SJSA1 (cell line): ENCODE data around the gene RABGGTA. TPM values are rescaled to one million over a fixed set of nuclear protein-coding genes. Genes with fewer than 3 reads are reported as not detected.

Experiments
- DNase-seq, 2 experiments: peaks; one replicate each; pipeline ENCODE4 v3.0.0-alpha.2; 2015 to 2020; ENCODE audit warnings: low spot score in 2 of 2, low read depth in 1 of 2
- H3K27ac ChIP-seq: fragments of 250-450 bp; sonication (Bioruptor Pico); 2 replicates; pipeline ENCODE4 v1.5.1; 2020; ENCODE audit warnings: mild to moderate bottlenecking, moderate library complexity
- H3K27me3 ChIP-seq: fragments of 250-450 bp; sonication (Bioruptor Pico); replicated peaks from 2 replicates; pipeline ENCODE4 v1.5.1; 2020; ENCODE audit warnings: mild to moderate bottlenecking, moderate library complexity
- H3K36me3 ChIP-seq: fragments of 250-450 bp; sonication (Bioruptor Pico); 2 replicates; pipeline ENCODE4 v1.5.1; 2020; ENCODE audit warnings: mild to moderate bottlenecking
- H3K4me1 ChIP-seq: fragments of 250-450 bp; sonication (Bioruptor Pico); replicated peaks from 2 replicates; pipeline ENCODE4 v1.6.1; 2021; ENCODE audit warnings: mild to moderate bottlenecking
- H3K4me3 ChIP-seq: fragments of 250-450 bp; sonication (Bioruptor Pico); 2 replicates; pipeline ENCODE4 v1.5.1; 2020; ENCODE audit warnings: mild to moderate bottlenecking
- H3K9me3 ChIP-seq: fragments of 250-450 bp; sonication (Bioruptor Pico); replicated peaks from 2 replicates; pipeline ENCODE4 v1.5.1; 2020; ENCODE audit warnings: mild to moderate bottlenecking
- total RNA-seq: library from RNA; depleted of rRNA; stranded (reverse); fragments of >200 nt; shearing (Covaris generic); gene quantifications from 2 replicates; pipeline ENCODE4 v1.2.3, GENCODE V29; 2014

Gene RABGGTA
- total RNA-seq, 1 experiment from 2014 or later = 18.0 TPM

DNA sequence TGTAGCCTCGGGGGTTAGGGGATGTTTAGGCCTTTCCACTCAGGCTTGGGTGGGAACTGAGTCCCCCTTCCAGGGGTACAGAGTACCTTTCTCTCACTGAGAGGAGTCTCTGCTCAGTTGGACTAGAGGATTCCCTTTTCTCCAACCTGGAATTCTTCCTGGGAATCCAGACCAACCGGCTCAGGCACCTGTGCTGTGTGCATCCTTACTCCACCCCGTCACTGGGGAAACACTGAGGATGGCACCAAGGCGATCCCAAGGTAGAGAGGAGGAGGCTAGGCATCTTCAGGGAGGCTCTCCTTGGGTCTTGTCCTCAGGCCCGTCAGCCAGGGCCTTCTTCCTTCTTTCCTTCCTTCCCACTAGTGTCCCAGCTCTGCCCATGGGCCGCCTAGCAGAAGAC lies 7.5 kb downstream of the RABGGTA start:
- H3K4me1 ChIP-seq = peaks cover 7% of the 10 kb centered on the region
- no peak for DNase-seq
- no peaks in the 10 kb centered on the region for H3K9me3 ChIP-seq
- H3K4me3 ChIP-seq = no peak overlapping the region
- no peak overlapping the region for H3K27ac ChIP-seq
- H3K27me3 ChIP-seq = no peaks in the 10 kb centered on the region
- no peaks in the 10 kb centered on the region for H3K36me3 ChIP-seq

DNA sequence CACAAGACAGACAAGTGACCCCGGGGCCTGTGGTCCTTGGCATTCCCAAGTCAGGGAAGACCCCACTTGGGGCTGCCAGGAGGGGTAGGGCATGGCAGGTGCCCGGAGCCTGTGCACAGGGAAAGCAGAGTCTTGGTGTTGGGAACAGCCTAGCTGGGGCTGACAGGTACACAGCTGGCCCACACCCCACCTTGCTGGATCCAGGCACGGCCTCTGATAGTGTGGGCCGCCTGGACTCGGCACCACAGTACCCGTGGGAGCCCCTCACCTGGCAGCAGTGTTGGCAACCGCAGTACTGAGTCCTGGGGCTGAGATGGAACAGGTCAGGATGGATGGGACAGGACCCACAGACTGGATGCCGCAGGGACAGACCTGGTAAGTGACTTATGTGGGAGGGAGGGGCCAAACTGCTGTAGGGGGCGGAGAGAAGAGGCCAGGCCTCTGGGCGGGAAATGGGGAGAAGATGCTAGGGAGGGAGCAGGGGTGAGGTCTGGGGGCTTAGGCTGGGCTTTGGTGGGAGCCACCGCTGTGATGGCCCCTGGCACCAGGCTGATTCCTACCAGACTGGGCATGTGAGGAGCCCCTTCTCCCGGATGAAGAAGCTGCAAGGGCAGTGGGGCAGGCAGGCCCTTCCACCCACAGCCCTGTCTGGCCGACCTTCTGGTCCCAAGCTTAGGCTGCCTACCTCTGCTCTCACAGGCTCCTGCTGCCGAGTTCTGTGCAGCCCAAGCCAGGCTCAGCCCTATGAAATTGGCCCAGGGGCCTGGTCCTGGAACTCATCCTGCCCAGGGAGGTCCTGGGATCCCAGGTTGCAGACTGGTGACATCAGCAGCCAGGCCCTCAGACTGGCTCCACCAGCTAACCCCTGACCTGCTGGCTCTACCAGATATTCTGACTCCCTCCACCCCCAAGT lies 8.3 kb downstream of the RABGGTA start, which contains the start of gene TGM1:
Gene TGM1 (minus strand): TSS at position 357 of the 913 bp plus-strand sequence. CDS start 825 bp downstream, outside the sequence.
- DNase-seq = no peak

GRCh38 chr14:24261969-24262327 lies 9.4 kb downstream of the RABGGTA start:
- H3K27me3 ChIP-seq = no peaks in the 10 kb centered on the region
- H3K36me3 ChIP-seq = no peaks in the 10 kb centered on the region
- no peaks in the 10 kb centered on the region for H3K9me3 ChIP-seq
- H3K4me3 ChIP-seq = no peak overlapping the region
- H3K27ac ChIP-seq = no peak overlapping the region
- DNase-seq = no peak
- H3K4me1 ChIP-seq = peaks cover 8% of the 10 kb centered on the region

More for the DNA sequence above, 8.3 kb downstream of the RABGGTA start, which contains the start of gene TGM1:
- Histone ChIP-seq H3K9me3 (no peaks in the 10 kb centered on the region), H3K36me3 (no peaks in the 10 kb centered on the region), H3K4me3 (no peak within 1 kb of the TSS), H3K27me3 (no peaks in the 10 kb centered on the region), H3K27ac (no peak within 1 kb of the TSS), H3K4me1 (peaks cover 8% of the 10 kb centered on the region)

GRCh38 chr14:24261256-24261968 lies 10.0 kb downstream of the RABGGTA start:
- no peak overlapping the region for H3K4me3 ChIP-seq
- H3K9me3 ChIP-seq = no peaks in the 10 kb centered on the region
- H3K27me3 ChIP-seq = no peaks in the 10 kb centered on the region
- DNase-seq = no peak
- H3K27ac ChIP-seq = no peak overlapping the region
- H3K4me1 ChIP-seq = peaks cover 8% of the 10 kb centered on the region
- no peaks in the 10 kb centered on the region for H3K36me3 ChIP-seq

DNA sequence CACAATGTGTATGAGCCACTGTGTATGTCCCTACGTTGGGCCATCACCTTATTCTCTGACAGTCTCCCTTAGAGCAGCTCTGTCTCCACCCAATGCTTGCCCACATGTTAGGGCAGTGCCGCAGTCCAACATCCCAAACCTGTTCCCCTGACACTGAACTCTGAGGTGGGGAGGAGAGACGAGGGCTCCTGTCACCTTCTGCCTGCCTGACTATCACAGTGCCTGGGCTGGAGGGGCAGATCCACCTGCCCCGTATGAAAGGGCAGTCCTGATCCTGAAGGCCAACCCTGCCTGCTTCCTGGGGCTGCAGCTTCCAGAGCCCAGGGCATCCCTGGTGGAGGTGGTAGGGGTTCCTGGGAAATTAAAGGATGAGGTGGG lies 10.6 kb downstream of the RABGGTA start:
- no peak overlapping the region for H3K4me3 ChIP-seq
- peaks cover 8% of the 10 kb centered on the region for H3K4me1 ChIP-seq
- no peak overlapping the region for H3K27ac ChIP-seq
- H3K9me3 ChIP-seq = no peaks in the 10 kb centered on the region
- DNase-seq = no peak
- H3K36me3 ChIP-seq = no peaks in the 10 kb centered on the region
- H3K27me3 ChIP-seq = no peaks in the 10 kb centered on the region

DNA sequence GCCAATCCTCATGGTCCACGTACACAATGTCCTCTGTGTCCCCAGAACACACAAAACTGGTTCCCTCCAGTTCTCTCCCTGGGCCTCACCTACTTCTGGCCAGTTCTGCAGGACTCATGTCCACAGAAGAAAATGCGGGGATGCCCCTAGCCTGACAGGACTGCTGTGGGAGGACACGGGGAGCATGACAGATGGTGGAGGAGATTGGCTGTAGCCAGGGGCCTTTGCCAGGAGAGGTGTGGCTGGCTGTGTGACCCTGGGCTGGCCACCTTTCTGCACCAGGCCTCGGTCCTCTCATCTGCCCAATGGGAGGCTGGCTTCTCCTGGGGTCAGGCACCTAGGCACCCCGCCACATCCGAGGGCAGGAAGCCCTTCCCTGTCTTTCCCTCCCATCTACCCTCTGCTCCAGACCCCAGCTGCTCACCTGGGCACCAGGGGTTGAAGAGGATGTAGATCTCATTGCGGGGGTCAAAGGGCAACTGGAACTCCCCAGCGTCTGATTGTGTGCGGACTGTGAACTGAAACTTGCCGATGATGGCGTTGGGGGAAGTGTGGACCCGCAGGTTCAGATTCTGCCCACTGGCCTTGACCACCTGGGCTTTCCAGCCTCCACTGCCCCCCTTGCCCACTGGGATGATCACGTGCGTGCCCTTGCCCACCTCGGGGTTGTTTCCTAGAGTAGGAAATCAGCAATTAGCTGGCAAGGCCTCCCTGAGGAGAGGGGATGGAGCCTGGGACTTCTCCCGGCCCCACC lies 11.2 kb downstream of the RABGGTA start:
- Histone ChIP-seq H3K27ac (no peak overlapping the region), H3K27me3 (no peaks in the 10 kb centered on the region), H3K36me3 (no peaks in the 10 kb centered on the region), H3K4me3 (no peak overlapping the region), H3K4me1 (peaks cover 8% of the 10 kb centered on the region), H3K9me3 (no peaks in the 10 kb centered on the region)
- no peak for DNase-seq

- H3K9me3 ChIP-seq = no peaks in the 10 kb centered on the region
- no peaks in the 10 kb centered on the region for H3K36me3 ChIP-seq
- no peaks in the 10 kb centered on the region for H3K27me3 ChIP-seq
- no peak overlapping the region for H3K4me3 ChIP-seq
- peak in 1 of 2 experiments; percentile 63 for DNase-seq
- no peak overlapping the region for H3K27ac ChIP-seq
- peaks cover 8% of the 10 kb centered on the region for H3K4me1 ChIP-seq
These were observed 11.9 kb downstream of the RABGGTA start for GRCh38 chr14:24259282-24260025.

DNA sequence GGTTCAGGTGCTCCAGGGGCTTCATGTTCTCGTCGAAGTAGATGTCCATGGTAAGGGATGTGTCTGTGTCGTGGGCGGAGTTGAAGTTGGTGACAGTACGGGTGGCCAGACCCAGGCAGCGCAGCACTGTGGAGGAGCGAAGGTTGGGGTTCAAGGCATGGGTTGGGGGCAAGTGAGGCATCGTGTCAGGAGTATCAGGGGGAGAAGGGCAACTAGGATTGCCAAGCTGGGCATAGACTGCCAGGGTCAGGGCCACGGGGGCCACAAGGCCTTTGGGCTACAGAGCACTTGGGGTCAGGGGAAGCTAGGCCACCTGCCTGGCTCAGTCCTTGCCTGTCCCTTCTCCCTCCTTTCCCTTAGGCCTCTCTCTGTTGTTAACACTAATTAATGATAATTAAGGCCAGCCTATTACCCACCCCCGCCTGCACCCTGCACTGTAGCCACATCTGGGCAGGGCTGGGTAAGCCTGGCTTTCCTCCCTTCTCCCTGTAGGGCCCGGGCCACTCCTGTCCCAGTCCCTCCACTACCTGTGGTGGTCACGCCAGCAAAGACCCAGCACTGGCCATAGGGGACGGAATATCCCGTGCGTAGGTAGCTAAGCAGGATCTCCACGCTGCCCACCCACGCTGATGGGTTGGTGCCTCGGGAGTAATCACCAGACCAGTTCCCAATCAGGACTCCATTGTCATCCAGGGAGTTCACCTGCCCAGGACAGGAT lies 12.7 kb downstream of the RABGGTA start:
- Histone ChIP-seq H3K36me3 (no peaks in the 10 kb centered on the region), H3K4me1 (peaks cover 8% of the 10 kb centered on the region), H3K9me3 (no peaks in the 10 kb centered on the region), H3K27ac (no peak overlapping the region), H3K27me3 (no peaks in the 10 kb centered on the region), H3K4me3 (no peak overlapping the region)
- no peak for DNase-seq

- Histone ChIP-seq H3K4me3 (no peak overlapping the region), H3K36me3 (no peaks in the 10 kb centered on the region), H3K9me3 (no peaks in the 10 kb centered on the region), H3K27me3 (no peaks in the 10 kb centered on the region), H3K27ac (no peak overlapping the region), H3K4me1 (peaks cover 8% of the 10 kb centered on the region)
- DNase-seq = no peak
These were observed 13.3 kb downstream of the RABGGTA start for GRCh38 chr14:24258119-24258518.

DNA sequence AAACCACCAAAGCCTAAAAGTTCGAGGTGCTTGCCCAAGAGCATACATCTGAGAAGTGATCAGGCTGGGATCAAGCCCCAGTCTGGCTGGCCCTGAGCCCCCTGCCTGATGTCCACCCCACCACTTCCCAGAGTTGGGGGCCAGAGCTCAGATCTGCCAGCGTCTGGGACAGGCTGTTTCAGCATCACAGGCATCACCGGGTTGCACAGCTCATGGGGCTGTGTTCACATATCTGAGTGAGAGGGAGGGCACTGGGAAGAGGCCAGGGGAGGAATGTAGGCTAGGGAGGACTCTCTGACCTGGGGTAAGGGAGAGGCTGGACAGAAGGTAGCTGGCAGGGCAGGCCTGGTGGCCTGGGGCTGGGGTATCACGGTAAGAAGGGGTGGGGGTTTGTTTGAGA lies 14.4 kb downstream of the RABGGTA start:
- no peaks in the 10 kb centered on the region for H3K9me3 ChIP-seq
- no peak for DNase-seq
- no peak overlapping the region for H3K4me3 ChIP-seq
- H3K4me1 ChIP-seq = peaks cover 13% of the 10 kb centered on the region
- H3K27ac ChIP-seq = no peak overlapping the region
- H3K36me3 ChIP-seq = no peaks in the 10 kb centered on the region
- H3K27me3 ChIP-seq = no peaks in the 10 kb centered on the region

- Histone ChIP-seq H3K4me3 (no peak overlapping the region), H3K4me1 (peaks cover 20% of the 10 kb centered on the region)
- no peak for DNase-seq
These were observed 15.3 kb downstream of the RABGGTA start for GRCh38 chr14:24255931-24256711.

GRCh38 chr14:24255438-24255837 lies 16.0 kb downstream of the RABGGTA start:
- no peak for DNase-seq
- Histone ChIP-seq H3K36me3 (no peaks in the 10 kb centered on the region), H3K27ac (no peak overlapping the region), H3K4me3 (no peak overlapping the region), H3K4me1 (peaks cover 20% of the 10 kb centered on the region), H3K9me3 (no peaks in the 10 kb centered on the region), H3K27me3 (no peaks in the 10 kb centered on the region)

More at GRCh38 chr14:24255931-24256711, 15.3 kb downstream of the RABGGTA start:
- Histone ChIP-seq H3K27me3 (no peaks in the 10 kb centered on the region), H3K36me3 (no peaks in the 10 kb centered on the region), H3K9me3 (no peaks in the 10 kb centered on the region), H3K27ac (no peak overlapping the region)
